ENCODE data around the gene CACFD1.

Gene CACFD1

GRCh38 chr9:133463864-133464615, 4.3 kb downstream of the CACFD1 start:
- no peak for DNase-seq (ENCODE audit: low read depth in 1 of 2, low spot score in 1 of 2)

GRCh38 chr9:133464638-133465037, 4.9 kb downstream of the CACFD1 start:
- no peak for DNase-seq (ENCODE audit: low read depth in 1 of 2, low spot score in 1 of 2)

GRCh38 chr9:133465984-133466383, 6.2 kb downstream of the CACFD1 start:
- no peak for DNase-seq (ENCODE audit: low read depth in 1 of 2, low spot score in 1 of 2)

GRCh38 chr9:133467101-133467500, 7.3 kb downstream of the CACFD1 start:
- no peak for DNase-seq (ENCODE audit: low read depth in 1 of 2, low spot score in 1 of 2)

GRCh38 chr9:133468374-133468773, 8.6 kb downstream of the CACFD1 start:
- DNase-seq (ENCODE audit: low read depth in 1 of 2, low spot score in 1 of 2) = no peak

- DNase-seq (ENCODE audit: low read depth in 1 of 2, low spot score in 1 of 2) = no peak
Observed at GRCh38 chr9:133468777-133469421, 9.1 kb downstream of the CACFD1 start.

- no peak for DNase-seq (ENCODE audit: low read depth in 1 of 2, low spot score in 1 of 2)
Observed at GRCh38 chr9:133470427-133470924, 10.7 kb downstream of the CACFD1 start.

GRCh38 chr9:133470988-133471387, 11.2 kb downstream of the CACFD1 start:
- no peak for DNase-seq (ENCODE audit: low read depth in 1 of 2, low spot score in 1 of 2)

GRCh38 chr9:133471551-133472276, 11.9 kb downstream of the CACFD1 start:
- no peak for DNase-seq (ENCODE audit: low read depth in 1 of 2, low spot score in 1 of 2)

GRCh38 chr9:133472277-133472645, 12.5 kb downstream of the CACFD1 start:
- DNase-seq (ENCODE audit: low read depth in 1 of 2, low spot score in 1 of 2) = no peak

GRCh38 chr9:133472753-133473378, 13.1 kb downstream of the CACFD1 start:
- no peak for DNase-seq (ENCODE audit: low read depth in 1 of 2, low spot score in 1 of 2)

- DNase-seq (ENCODE audit: low read depth in 1 of 2, low spot score in 1 of 2) = no peak
Observed at GRCh38 chr9:133473743-133474142, 14.0 kb downstream of the CACFD1 start.

- DNase-seq (ENCODE audit: low read depth in 1 of 2, low spot score in 1 of 2) = no peak
Observed at GRCh38 chr9:133474215-133474614, 14.4 kb downstream of the CACFD1 start.

- DNase-seq (ENCODE audit: low read depth in 1 of 2, low spot score in 1 of 2) = no peak
Observed at GRCh38 chr9:133474853-133475252, 15.1 kb downstream of the CACFD1 start.

- no peak for DNase-seq (ENCODE audit: low read depth in 1 of 2, low spot score in 1 of 2)
Observed at GRCh38 chr9:133475292-133476012, 15.7 kb downstream of the CACFD1 start.

- no peak for DNase-seq (ENCODE audit: low read depth in 1 of 2, low spot score in 1 of 2)
Observed at GRCh38 chr9:133476036-133476931, 16.5 kb downstream of the CACFD1 start.

- no peak for DNase-seq (ENCODE audit: low read depth in 1 of 2, low spot score in 1 of 2)
Observed at GRCh38 chr9:133476941-133477340, 17.2 kb downstream of the CACFD1 start.

- no peak for DNase-seq (ENCODE audit: low read depth in 1 of 2, low spot score in 1 of 2)
Observed at GRCh38 chr9:133477461-133477860, 17.7 kb downstream of the CACFD1 start.

GRCh38 chr9:133477992-133478850, 18.4 kb downstream of the CACFD1 start:
- no peak for DNase-seq (ENCODE audit: low read depth in 1 of 2, low spot score in 1 of 2)
